GM19455 (cell line): ENCODE data around the gene CPLX1.

Experiments used
- ATAC-seq: cut with Tn5 transposase; IDR thresholded peaks from one replicate; pipeline ENCODE4 v1.9.1; 2021; ENCODE audit not compliant: unreplicated experiment

CPLX1 gene

GRCh38 chr4:825971-826330, at the start of gene CPLX1:
TSS of gene CPLX1 (minus strand) at chr4:826129. CDS start at chr4:824522, 1,607 bp downstream.
- no peak for ATAC-seq

DNA sequence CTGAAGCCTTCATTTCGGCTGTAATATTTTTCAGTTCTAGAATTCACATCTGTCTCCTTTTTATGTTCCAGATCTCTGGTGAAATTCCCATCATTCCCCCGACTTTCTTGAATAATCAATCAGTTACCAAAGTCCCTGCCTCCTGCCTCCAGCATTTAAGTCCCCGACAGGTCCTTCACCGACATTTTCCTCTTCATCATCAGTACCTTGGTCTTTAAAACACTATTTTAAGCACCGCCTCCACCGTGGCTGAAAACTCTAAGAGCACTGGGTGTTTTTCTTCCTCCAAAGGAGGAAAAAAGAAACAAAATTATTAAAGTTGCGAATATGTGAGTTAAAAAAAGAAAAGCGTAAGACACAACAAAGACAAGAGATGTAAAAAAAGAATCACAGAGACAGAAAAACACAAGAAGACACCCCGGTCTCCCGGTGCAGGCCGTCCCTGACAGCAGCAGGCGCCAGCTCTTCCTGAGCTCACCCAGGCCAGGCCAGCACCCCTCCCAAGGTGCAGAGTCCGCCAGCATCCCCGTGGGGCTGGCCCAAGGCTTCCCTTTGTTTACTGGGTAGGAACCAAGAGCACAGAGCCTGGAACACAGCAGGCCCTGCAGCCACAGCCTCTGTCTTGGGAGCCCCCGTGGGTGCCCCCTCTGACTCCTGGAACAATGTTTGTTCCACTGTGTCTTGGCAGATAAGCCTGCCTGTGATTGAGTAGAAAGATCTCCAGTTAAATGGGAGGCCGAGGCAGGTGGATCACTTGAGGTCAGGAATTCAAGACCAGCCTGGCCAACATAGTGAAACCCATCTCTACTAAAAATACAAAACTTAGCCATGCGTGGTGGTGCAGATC, 49.3 kb upstream of the CPLX1 start:
- ATAC-seq: no peak

- no peak for ATAC-seq
These were observed 48.1 kb upstream of the CPLX1 start for GRCh38 chr4:874056-874455.

DNA sequence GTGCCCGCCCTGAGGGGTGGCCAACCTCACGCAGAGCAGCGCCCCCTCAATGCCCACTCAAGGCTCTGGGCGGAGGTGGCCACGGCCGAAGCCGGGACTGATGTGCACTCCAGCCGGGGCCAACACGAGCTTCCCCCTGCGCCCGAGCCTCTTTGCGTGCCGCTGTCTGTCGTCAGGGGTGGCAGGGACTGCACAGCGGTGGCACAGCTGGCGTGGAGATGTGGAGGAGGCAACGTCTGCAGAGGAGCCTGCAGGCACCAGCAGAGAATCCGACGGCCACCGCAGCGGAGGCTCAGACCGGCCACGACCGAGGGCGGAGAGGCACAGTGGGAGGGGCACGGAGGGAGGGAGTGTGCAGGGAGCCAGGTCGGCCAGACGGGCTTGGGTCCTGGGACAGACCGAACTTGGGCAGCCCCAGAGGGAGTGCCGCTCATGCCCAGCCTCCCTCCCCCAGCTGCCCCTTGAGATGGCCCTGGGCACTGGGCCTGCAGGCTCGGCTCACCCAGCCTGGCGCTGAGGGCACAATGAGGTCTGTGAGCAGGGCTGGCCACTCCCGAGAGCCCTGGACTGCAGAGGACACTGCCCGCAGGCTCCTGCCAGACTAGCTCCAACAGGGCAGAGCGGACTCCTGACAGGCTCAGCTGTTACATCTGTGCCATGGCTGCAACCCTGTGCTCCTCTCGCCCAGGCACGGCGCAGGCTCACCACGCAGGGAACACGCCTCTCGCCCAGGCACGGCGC, 46.5 kb upstream of the CPLX1 start:
- no peak for ATAC-seq

- ATAC-seq: no peak
These were observed 45.6 kb upstream of the CPLX1 start for GRCh38 chr4:871484-871883.

DNA sequence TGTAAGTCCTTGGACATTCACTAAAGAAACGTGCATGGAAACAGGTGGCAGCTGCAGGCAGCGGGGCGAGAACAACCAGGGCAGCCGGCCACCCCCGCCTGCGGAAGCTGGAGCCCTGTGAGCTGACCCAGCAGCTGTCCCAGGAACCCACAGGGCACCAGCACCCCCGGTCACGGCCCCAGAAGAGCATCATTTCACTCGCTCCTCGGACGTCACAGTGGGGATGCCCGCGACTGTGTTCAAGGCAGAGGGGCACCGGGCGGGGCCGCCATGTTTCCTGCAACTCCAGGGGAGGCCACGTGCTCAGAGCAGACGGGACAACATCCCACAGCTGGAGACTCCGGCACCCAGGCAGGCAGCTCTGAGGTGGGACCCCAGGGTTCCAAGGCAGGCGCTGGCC, 45.0 kb upstream of the CPLX1 start:
- ATAC-seq: no peak

DNA sequence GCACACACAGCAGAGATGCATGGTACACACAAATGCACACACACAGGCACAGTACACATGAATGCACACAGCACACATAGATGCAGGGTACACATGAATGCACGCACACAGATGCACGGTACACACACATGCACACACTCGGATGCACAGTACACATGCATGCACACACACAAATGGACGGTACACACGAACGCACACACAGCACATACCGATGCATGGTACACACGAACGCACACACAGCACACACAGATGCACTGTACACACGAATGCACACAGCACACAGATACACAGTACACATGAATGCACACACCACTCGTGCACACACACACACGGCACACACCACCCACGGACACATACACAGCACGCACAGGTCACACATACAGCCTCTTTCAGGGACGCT, 43.8 kb upstream of the CPLX1 start:
- ATAC-seq: no peak

DNA sequence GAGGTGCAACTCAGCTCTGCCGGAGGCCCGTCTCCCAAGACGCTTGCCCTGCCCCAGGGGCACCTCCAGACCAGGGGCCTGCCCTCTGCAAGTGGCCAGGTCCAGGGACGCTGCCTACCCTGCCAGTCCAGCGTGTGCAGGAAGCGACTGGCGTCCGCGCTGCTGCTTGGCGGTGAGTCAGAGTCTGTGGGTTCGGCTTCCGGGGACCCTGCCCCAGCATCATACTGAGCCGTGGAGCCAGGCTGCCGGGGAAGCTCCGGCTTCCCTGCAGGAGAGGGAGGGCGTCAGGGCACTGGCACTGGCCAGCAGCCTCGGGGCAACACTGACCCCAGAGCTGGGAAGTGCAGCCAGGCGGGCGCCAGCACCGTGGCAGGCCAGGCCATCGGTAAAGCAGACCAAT, 42.5 kb upstream of the CPLX1 start:
- ATAC-seq: no peak

- no peak for ATAC-seq
These were observed 41.8 kb upstream of the CPLX1 start for GRCh38 chr4:867526-868250.

DNA sequence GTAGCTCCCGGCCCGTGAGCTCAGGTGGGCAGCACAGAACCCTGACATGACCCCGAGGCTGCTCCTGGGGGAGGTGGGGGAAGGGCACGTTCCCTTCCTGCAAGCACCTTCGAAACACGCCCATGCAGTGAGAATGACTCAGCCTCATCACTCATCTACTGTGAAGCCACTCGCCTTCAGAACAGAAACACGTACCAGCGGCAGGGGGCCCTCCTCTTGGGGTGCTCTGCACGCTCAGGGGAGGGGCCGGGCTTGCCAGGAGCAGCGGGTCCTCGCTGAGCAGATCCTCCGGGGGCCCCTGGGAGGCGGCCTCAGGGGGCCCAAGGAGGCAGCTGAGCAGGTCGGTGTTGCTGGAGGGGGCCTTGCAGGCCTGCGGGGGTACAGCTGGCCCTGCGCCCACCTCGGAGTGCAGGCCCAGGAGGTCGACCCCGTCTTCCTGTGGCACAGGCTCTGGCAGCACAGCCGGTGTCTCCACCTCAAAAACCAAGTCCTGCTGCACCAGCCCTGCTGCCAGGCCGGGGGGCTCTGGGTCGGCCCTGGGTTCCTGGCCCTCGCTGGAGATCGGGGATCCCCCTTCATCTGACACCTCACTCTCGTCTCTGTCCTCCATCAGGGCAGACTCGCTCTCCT, 40.9 kb upstream of the CPLX1 start:
- no peak for ATAC-seq

GRCh38 chr4:866068-866760, 40.3 kb upstream of the CPLX1 start:
- no peak for ATAC-seq

- no peak for ATAC-seq
These were observed 39.6 kb upstream of the CPLX1 start for GRCh38 chr4:865572-865971.

DNA sequence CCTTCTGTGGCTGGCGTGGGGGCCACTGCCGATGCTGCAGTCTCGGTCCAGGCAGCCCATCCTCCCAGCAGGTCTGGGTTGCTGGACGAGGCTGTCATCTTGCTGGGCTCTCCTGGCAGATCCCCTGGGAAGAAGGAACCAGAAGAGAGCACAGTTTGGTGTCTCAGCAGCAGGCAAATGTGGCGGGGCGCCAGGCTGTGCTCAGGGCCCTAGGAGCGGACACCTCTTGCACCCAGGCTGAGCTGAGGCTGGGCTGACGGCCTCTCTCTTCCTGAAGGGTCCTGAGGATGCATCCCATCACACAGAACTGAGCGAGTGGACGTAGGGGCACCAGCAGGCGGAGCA, 39.2 kb upstream of the CPLX1 start:
- no peak for ATAC-seq

GRCh38 chr4:864456-865120, 38.7 kb upstream of the CPLX1 start:
- ATAC-seq: no peak

GRCh38 chr4:860561-860960, 34.6 kb upstream of the CPLX1 start:
- no peak for ATAC-seq

- no peak for ATAC-seq
These were observed 33.6 kb upstream of the CPLX1 start for GRCh38 chr4:859496-859895.

DNA sequence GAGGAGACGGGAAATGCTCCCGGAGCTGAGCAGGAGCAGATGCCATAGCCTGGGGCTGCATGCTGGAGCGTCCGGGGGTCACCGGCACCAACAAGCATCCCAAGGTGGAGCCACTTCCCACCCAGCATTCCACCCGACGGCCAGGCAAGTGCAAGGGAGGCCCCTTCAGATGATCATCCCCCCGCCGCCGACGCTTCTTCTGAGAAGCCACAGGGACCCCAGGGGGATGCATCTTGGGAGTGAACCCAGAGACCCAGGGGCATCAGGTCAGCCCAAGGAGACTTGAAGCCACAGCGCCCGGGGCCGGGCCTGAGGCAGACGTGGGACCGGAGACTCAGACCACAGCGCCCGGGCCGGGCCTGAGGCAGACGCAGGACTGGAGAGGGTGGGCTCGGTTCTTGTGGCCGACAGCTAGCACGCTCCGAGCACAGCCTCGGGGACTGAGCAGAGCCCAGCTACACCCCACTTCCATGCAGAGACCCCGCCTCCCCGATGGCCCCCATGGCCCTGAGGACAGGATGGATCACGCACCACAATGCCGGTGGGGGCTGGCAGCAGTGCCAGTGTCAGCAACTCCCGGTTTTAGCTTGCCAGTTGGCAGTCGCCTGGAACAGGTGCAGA, 33.0 kb upstream of the CPLX1 start:
- ATAC-seq: no peak

- ATAC-seq: no peak
These were observed 32.1 kb upstream of the CPLX1 start for GRCh38 chr4:858041-858481.

DNA sequence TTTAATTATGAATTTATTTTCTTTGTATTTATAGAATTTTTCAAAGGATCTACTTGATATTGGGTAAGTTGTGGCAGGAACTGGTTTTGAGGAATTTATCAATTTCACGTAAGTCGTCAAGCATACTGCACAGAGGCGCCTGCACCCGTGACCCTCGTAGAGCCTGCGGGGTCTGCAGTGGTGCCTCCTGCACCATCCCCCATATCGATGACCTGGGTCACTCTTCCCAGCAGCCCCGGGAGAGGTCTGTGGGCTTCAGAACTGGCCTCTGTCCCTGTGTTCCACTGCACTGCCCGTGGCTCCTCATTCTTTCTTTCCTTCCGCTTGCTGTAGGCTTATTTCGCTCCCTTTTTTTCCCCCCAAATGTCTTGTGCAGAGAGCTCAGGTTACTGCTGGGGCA, 31.5 kb upstream of the CPLX1 start:
- no peak for ATAC-seq
